ENCODE data around the gene FOXG1. TPM values are rescaled to one million over a fixed set of nuclear protein-coding genes. Genes with fewer than 3 reads are reported as not detected.

Gene FOXG1
- total and polyA plus RNA-seq, 2 donors (not counting 3 experiments of a cell fraction or from before 2014, with no cell fraction given): not detected

DNA sequence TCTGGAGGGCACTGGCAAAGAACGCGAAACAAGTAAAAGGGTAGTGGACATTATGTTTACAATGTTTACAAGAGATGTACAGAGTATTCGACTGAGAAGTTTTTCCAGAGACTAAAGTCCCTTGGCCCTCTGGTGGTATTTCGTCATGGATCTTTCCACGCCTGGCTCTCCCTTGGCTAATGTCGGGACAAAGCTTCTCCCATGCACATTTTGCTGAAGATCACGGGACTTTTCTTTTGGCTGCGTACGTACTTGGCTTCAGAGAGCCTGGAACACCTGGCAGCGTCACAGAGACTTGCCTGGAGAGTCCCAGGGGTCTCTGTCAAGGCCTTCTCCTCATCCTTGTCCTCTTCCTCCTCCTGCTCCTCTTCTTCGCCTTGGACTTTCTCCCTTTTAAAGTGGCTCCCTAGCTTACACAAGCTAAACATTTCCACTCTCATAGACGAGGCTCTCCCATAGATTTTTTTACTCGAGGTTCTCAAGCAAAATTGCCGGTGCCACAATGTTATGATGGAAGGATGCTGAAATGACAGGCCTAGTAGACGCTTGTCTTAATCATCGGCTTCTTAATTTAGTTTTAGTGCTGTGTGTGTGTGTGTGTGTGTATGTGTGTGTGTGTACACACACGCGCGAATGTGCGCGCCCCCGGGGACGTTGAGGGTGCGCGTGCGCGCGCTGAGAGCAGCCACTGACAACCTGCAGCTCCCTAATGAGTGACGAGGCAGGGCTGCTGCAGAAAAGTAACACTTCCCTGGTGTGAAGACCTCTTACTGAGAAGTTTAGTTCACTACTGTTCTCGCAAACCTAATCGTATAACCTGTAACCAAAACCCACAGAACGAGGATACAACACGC is 4.9 kb upstream of the FOXG1 start:
- no TSS peak for BruUV-seq (replicated peaks)
- no peak for FAIRE-seq
- intact Hi-C loops (cut with micrococcal nuclease): loop anchor here (10.0 kb wide), 1 partner anchor 1163 kb away; the partner anchor contains the start of gene PRKD1
- no peak for DNase-seq (ENCODE audit: low read depth, low spot score)
- H3K36me3 ChIP-seq (ENCODE audit: control insufficient read depth in 2 of 2, extremely low read depth in 1 of 2, insufficient read depth in 2 of 2, low read length in 2 of 2): no peaks in the 10 kb centered on the region
- no peaks in the 10 kb centered on the region for H3K79me2 ChIP-seq (ENCODE audit: control insufficient read depth, insufficient read depth, low read length)
- peaks cover 73 to 94% of the 10 kb centered on the region in 2 experiments for H3K27me3 ChIP-seq (ENCODE audit: control insufficient read depth in 2 of 2, insufficient read depth in 2 of 2, low read length in 2 of 2)
- H3K4me1 ChIP-seq (ENCODE audit: control insufficient read depth, extremely low read depth, insufficient read depth, low read length): peaks cover 7% of the 10 kb centered on the region
- TF ChIP-seq EZH2 (IDR thresholded peaks at IDR 0.05; ENCODE audit: borderline replicate concordance, low read depth, low read length, severe bottlenecking) (no peak), POLR2A (IDR thresholded peaks at IDR 0.05; ENCODE audit: low read depth, low read length) (no peak), GATA2 (IDR thresholded peaks at IDR 0.05; ENCODE audit: insufficient read depth, insufficient read length, low read depth, low read length) (no peak), POLR2AphosphoS5 (IDR thresholded peaks at IDR 0.05; ENCODE audit: insufficient read depth, low read depth, low read length) (no peak)
- TF ChIP-seq, protein P1, sequence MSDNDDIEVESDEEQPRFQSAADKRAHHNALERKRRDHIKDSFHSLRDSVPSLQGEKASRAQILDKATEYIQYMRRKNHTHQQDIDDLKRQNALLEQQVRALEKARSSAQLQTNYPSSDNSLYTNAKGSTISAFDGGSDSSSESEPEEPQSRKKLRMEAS (IDR thresholded peaks at IDR 0.05; ENCODE audit: insufficient read depth, insufficient read length): no peak
- no peaks in the 10 kb centered on the region for H4K20me1 ChIP-seq (replicated peaks; ENCODE audit: control insufficient read depth, extremely low read depth, insufficient read depth, low read length)
- no peak overlapping the region for H3K4me2 ChIP-seq (ENCODE audit: insufficient read depth, low read length)
- dilution Hi-C loops (cut with MboI; ENCODE audit: extremely low pct_ligation_motif_present, low sequenced_read_pairs): no loop called here
- CTCF ChIA-PET: interaction anchor here (0.6 to 2.1 kb wide), 4 partner anchors 13 to 1509 kb away, joined by 3 to 5 read pairs (median 4); no protein-coding TSS in a partner anchor
- H3K27ac ChIP-seq (ENCODE audit: insufficient read depth, low read depth, low read length): no peak overlapping the region
- H3K9me3 ChIP-seq (replicated peaks; ENCODE audit: control insufficient read depth, insufficient read depth, low read length): no peaks in the 10 kb centered on the region
- H2AFZ ChIP-seq (ENCODE audit: low read depth, low read length): no peak overlapping the region
- no peak overlapping the region for H3K4me3 ChIP-seq (replicated peaks in 1 of 3; ENCODE audit: insufficient read depth in 1 of 3, low read depth in 1 of 3, low read length in 3 of 3)
- POLR2A ChIA-PET: no interaction called here
- no peaks in the 10 kb centered on the region for H3K9me1 ChIP-seq (replicated peaks; ENCODE audit: control insufficient read depth, extremely low read depth, insufficient read depth, low read length)
- no peak overlapping the region for H3K9ac ChIP-seq (replicated peaks; ENCODE audit: extremely low read depth, insufficient read depth, low read length)

Measured in endothelial cell of umbilical vein (primary cell).